CD4-positive, CD25-positive, alpha-beta regulatory T cell (primary cell): Measurements from ENCODE around the gene PAAF1. TPM values are rescaled to one million over a fixed set of nuclear protein-coding genes. Genes with fewer than 3 reads are reported as not detected.
A peak's percentile ranks its signal among the peaks of the same experiment; 100 is the strongest.
"Not testable (repeated sequence)": the region's sequence is repeated elsewhere in the genome, so short reads cannot be mapped to it uniquely, and the experiment has no call there.

Source experiments
- ATAC-seq, 2 donors: fragments of 150-1000 bp; cut with Tn5 transposase; one replicate each; pipeline ENCODE4 v1.10.0; 2021; ENCODE audit warnings: low read depth in 2 of 2, moderate number of reproducible peaks in 2 of 2, moderate library complexity in 1 of 2
- DNase-seq, 3 donors: peaks; one replicate each; pipeline versions ENCODE4 v3.0.0 to v3.0.0-alpha.2; 2012 to 2022; ENCODE audit warnings: mixed read lengths in 1 of 3
- H3K27ac ChIP-seq: one replicate; pipeline ENCODE4 v1.7.0; 2013; ENCODE audit warnings: mild to moderate bottlenecking, low read length; ENCODE audit not compliant: insufficient read depth, poor library complexity, severe bottlenecking
- H3K27me3 ChIP-seq: one replicate; pipeline ENCODE4 v1.7.0; 2013; ENCODE audit warnings: low read length; ENCODE audit not compliant: control insufficient read depth, insufficient read depth
- H3K36me3 ChIP-seq: one replicate; pipeline ENCODE4 v1.7.0; 2013; ENCODE audit warnings: mild to moderate bottlenecking, low read length, moderate library complexity; ENCODE audit not compliant: control insufficient read depth, insufficient read depth
- H3K4me1 ChIP-seq: 2 replicates; pipeline ENCODE4 v1.7.0; 2013; ENCODE audit warnings: mild to moderate bottlenecking, low read length; ENCODE audit not compliant: insufficient read depth, control insufficient read depth, poor library complexity, severe bottlenecking
- H3K4me3 ChIP-seq: one replicate; pipeline ENCODE4 v1.7.0; 2013; ENCODE audit warnings: low read depth, mild to moderate bottlenecking, low read length, moderate library complexity
- H3K9me3 ChIP-seq, 2 experiments: 1 replicate in 1 of 2; 2 replicates in 1 of 2; pipeline ENCODE4 v1.7.0; 2013; ENCODE audit warnings: low read length in 2 of 2, mild to moderate bottlenecking in 1 of 2, moderate library complexity in 1 of 2; ENCODE audit not compliant: control insufficient read depth in 2 of 2
- H3K27ac Mint-ChIP-seq, 3 donors: one replicate each; pipeline ENCODE4 v1.8.0; 2020 to 2022; ENCODE audit warnings: mild to moderate bottlenecking in 3 of 3, mixed read lengths in 3 of 3, moderate library complexity in 2 of 3
- H3K27me3 Mint-ChIP-seq: one replicate; pipeline ENCODE4 v1.8.0; 2022; ENCODE audit warnings: mild to moderate bottlenecking, mixed read lengths
- H3K36me3 Mint-ChIP-seq: one replicate; pipeline ENCODE4 v1.8.0; 2020; ENCODE audit warnings: mixed read lengths
- H3K4me1 Mint-ChIP-seq, 4 donors: one replicate each; pipeline ENCODE4 v1.8.0; 2020 to 2022; ENCODE audit warnings: mixed read lengths in 4 of 4, mild to moderate bottlenecking in 1 of 4
- H3K4me3 Mint-ChIP-seq, 4 donors: one replicate each; pipeline ENCODE4 v1.8.0; 2020 to 2022; ENCODE audit warnings: mild to moderate bottlenecking in 4 of 4, mixed read lengths in 4 of 4, moderate library complexity in 3 of 4
- H3K9me3 Mint-ChIP-seq, 7 donors: one replicate each; pipeline ENCODE4 v1.8.0; 2020 to 2022; ENCODE audit warnings: mixed read lengths in 7 of 7, mild to moderate bottlenecking in 3 of 7, moderate library complexity in 2 of 7
- polyA plus RNA-seq, 4 donors: library from polyadenylated mRNA; unstranded; fragments of 300-500 nt; fragmentation: Illumina TruSeq; gene quantifications; one replicate each; pipeline ENCODE4 v1.2.3, GENCODE V29; 2021
- total RNA-seq: library from RNA; stranded (reverse); gene quantifications from one replicate; pipeline ENCODE4 v1.2.3, GENCODE V29; 2022

The PAAF1 gene
- total and polyA plus RNA-seq, 5 donors from 2014 or later, result 13.7 to 28.2 (median 26.5) TPM

DNA sequence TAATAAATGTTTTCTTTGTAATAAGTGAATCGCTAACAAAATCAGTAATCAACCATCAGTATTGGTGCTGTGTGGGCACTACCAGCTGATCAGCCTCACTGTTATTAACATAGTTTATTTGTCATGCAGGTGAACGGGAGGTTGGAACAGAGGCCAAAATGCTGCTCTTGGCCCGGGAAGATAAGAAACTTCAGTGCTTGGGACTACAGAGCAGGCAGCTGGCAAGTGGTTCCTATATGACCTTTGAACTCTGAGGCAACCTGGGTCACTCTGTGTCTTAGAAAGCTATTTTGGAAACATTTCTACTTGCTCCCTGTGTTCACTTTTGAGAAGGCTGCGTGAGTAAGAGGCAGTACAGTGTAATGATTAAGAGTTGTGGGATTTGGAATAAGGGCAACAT lies 37.5 kb downstream of the PAAF1 start:
- H3K36me3 Mint-ChIP-seq, result peaks cover 50% of the 10 kb centered on the region
- Histone ChIP-seq H3K27ac (no peak overlapping the region), H3K4me3 (no peak overlapping the region), H3K4me1 (no peaks in the 10 kb centered on the region), H3K9me3 (no peaks in the 10 kb centered on the region), H3K27me3 (no peaks in the 10 kb centered on the region), H3K36me3 (peaks cover 74% of the 10 kb centered on the region)
- DNase-seq (no peak), ATAC-seq (no peak)
- H3K4me3 Mint-ChIP-seq, result no peak overlapping the region
- H3K27me3 Mint-ChIP-seq, result no peaks in the 10 kb centered on the region
- no peaks in the 10 kb centered on the region for H3K9me3 Mint-ChIP-seq
- H3K27ac Mint-ChIP-seq, result no peak overlapping the region
- H3K4me1 Mint-ChIP-seq, result peaks cover 0 to 10% (median 2%) of the 10 kb centered on the region in 4 donors

DNA sequence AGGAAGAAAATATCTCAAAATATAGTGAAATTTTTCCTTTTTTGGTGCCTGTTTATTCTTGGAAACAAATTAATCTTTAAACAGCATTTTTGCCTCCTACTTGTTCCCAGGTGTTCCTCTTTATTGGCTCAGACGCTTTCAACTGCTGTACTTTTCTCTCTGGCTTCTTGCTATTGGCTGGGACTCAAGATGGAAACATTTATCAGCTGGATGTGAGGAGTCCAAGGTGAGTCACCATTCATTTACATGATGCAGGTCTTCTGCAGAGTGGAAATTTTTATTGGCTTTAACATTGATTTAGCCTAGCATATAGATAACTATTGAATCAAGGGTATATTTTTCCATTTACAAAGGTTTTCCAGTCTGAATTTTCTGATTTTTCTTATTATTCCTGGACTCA lies 39.6 kb downstream of the PAAF1 start:
- Histone ChIP-seq H3K4me1 (no peaks in the 10 kb centered on the region), H3K27me3 (no peaks in the 10 kb centered on the region), H3K36me3 (peaks cover 67% of the 10 kb centered on the region), H3K4me3 (no peak overlapping the region), H3K27ac (no peak overlapping the region), H3K9me3 (no peaks in the 10 kb centered on the region)
- DNase-seq (no peak), ATAC-seq (no peak)
- Mint-ChIP-seq H3K4me1 (peaks cover 0 to 8% (median 0%) of the 10 kb centered on the region in 4 donors), H3K27me3 (no peaks in the 10 kb centered on the region), H3K36me3 (peaks cover 48% of the 10 kb centered on the region), H3K9me3 (no peaks in the 10 kb centered on the region), H3K4me3 (no peak overlapping the region), H3K27ac (peak overlapping the region in 1 of 3 donors; percentile 49)

DNA sequence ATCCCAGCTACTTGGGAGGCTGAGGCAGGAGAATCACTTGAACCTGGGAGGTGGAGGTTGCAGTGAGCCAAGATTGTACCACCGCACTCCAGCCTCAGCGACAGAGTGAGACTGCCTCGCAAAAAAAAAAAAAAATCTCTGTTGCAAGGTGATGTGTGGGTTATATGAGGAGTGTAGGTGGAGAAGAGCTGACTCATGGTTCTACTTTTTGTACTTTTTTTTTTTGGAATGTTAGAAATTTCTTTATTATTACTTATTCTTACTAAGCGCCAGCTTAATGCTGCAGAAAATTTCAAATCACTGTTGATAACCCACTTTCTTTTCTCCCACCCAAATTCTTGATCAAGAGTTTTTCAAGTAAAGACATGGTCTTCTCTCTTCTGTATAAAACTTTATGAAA lies 44.4 kb downstream of the PAAF1 start:
- Histone ChIP-seq H3K9me3 (no peaks in the 10 kb centered on the region), H3K36me3 (peaks cover 52% of the 10 kb centered on the region), H3K4me3 (no peak overlapping the region), H3K27ac (no peak overlapping the region), H3K4me1 (no peaks in the 10 kb centered on the region), H3K27me3 (no peaks in the 10 kb centered on the region)
- Mint-ChIP-seq H3K27me3 (no peaks in the 10 kb centered on the region), H3K4me1 (no peaks in the 10 kb centered on the region), H3K36me3 (peaks cover 38% of the 10 kb centered on the region), H3K9me3 (no peaks in the 10 kb centered on the region), H3K27ac (peak overlapping the region in 1 of 3 donors; percentile 39), H3K4me3 (no peak overlapping the region)
- ATAC-seq, result no peak
- no peak for DNase-seq

DNA sequence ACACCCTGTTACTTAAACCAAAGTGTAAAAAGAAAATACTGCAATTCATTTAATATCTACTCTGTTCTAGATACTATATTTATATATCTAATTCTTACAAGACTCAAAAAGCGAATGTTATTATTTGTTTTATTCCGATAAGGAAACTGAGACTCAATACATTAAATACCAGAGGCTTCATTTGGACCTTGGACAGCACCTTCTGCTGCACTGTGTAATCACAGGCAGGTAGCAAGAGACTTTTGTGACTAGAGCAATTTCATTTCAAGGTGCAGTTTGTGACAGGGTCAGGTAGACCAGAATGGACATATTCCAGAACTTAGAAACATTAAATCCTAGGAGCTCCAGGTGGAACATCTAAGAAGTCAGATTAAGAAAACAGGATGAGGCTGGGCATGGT lies 52.6 kb downstream of the PAAF1 start:
- H3K27ac ChIP-seq, result no peak overlapping the region
- Mint-ChIP-seq H3K27me3 (no peaks in the 10 kb centered on the region), H3K36me3 (peaks cover 30% of the 10 kb centered on the region), H3K9me3 (no peaks in the 10 kb centered on the region), H3K4me1 (peaks cover 0 to 2% (median 0%) of the 10 kb centered on the region in 4 donors), H3K4me3 (no peak overlapping the region), H3K27ac (no peak overlapping the region)
- no peaks in the 10 kb centered on the region for H3K4me1 ChIP-seq
- no peaks in the 10 kb centered on the region for H3K9me3 ChIP-seq
- no peaks in the 10 kb centered on the region for H3K27me3 ChIP-seq
- H3K36me3 ChIP-seq, result peaks cover 46% of the 10 kb centered on the region
- no peak for ATAC-seq
- DNase-seq, result no peak
- H3K4me3 ChIP-seq, result no peak overlapping the region

DNA sequence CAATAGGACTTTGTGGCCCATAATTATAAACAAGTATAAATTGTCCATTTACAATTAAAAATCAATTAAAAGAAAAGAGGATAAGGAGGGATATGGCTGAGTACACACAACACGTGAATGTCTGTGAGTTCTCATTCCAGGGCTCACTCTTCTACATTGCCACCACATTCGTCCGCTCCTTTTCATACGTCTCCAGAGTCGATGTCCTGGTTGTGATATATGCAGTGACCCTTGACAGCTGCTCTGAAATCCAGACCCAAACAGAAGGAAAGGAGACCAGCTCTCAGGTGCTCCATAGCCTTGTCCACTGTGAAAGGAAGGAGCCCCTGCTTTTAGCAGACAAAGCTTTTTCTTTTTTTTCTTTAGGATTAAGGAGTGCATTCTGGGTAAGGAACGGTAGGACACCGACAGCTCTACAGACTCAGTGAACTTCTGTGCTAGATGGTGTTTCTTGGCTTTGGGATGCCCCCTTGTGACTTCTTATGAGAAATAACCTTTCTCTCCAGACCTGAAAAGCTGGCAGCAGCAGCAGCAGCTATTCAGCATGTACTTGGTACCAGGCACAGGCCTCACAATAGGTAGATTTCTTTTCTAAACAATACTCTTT lies 54.3 kb downstream of the PAAF1 start:
- DNase-seq (peak in 2 of 3 donors; percentile 16 to 72), ATAC-seq (peak; percentile 34 to 43)
- no peak overlapping the region for H3K4me3 Mint-ChIP-seq
- H3K36me3 ChIP-seq, result peaks cover 40% of the 10 kb centered on the region
- H3K27me3 ChIP-seq, result no peaks in the 10 kb centered on the region
- H3K9me3 Mint-ChIP-seq, result no peaks in the 10 kb centered on the region
- no peaks in the 10 kb centered on the region for H3K9me3 ChIP-seq
- no peak overlapping the region for H3K27ac ChIP-seq
- H3K27ac Mint-ChIP-seq, result no peak overlapping the region
- H3K4me1 ChIP-seq, result no peaks in the 10 kb centered on the region
- H3K36me3 Mint-ChIP-seq, result peaks cover 27% of the 10 kb centered on the region
- no peak overlapping the region for H3K4me3 ChIP-seq
- no peaks in the 10 kb centered on the region for H3K27me3 Mint-ChIP-seq
- H3K4me1 Mint-ChIP-seq, result peaks cover 0 to 2% (median 0%) of the 10 kb centered on the region in 4 donors

DNA sequence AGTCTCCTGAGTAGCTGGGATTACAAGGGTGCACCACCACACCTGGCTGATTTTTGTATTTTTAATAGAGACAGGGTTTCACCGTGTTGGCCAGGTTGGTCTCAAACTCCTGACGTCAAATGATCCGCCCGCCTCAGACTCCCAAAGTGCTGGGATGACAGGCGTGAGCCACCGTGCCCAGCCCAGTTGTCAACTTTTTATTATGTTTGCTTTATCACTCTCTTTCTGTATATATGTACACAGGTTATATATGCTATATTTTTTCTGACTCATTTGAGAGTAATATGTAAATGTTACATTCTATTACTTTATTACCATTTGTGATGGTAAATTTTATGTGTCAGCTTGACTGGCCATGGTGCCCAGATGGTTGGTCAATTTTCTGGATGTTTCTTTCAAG lies 55.2 kb downstream of the PAAF1 start:
- Histone ChIP-seq H3K9me3 (no peaks in the 10 kb centered on the region), H3K27ac (no peak overlapping the region), H3K36me3 (peaks cover 36% of the 10 kb centered on the region), H3K27me3 (no peaks in the 10 kb centered on the region), H3K4me3 (no peak overlapping the region), H3K4me1 (no peaks in the 10 kb centered on the region)
- no peaks in the 10 kb centered on the region for H3K9me3 Mint-ChIP-seq
- DNase-seq (no peak), ATAC-seq (no peak)
- H3K4me3 Mint-ChIP-seq, result no peak overlapping the region
- no peaks in the 10 kb centered on the region for H3K27me3 Mint-ChIP-seq
- peak overlapping the region in 1 of 3 donors; percentile 12 for H3K27ac Mint-ChIP-seq
- peaks cover 24% of the 10 kb centered on the region for H3K36me3 Mint-ChIP-seq
- no peaks in the 10 kb centered on the region for H3K4me1 Mint-ChIP-seq

DNA sequence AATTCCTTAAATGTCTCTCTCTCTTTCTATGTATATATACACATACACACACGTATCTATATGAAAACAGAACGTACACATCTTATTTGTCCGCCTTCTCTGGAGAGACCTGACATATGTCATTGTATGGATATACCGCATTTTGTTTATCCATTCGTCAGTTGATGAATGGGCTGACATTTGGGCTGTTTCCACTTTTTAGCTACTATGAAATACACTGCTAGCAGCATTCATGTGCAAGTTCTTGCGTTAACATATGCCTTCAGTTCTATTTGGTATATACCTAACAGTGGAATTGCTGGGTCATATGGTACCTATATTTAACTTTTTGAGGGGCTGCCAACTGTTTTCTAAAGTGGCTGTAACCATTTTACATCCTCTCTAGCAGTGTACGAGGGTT lies 56.0 kb downstream of the PAAF1 start:
- ATAC-seq (no peak), DNase-seq (no peak)
- H3K4me3 ChIP-seq, result no peak overlapping the region
- peaks cover 27% of the 10 kb centered on the region for H3K36me3 ChIP-seq
- no peaks in the 10 kb centered on the region for H3K4me1 ChIP-seq
- no peak overlapping the region for H3K27ac ChIP-seq
- Mint-ChIP-seq H3K27me3 (no peaks in the 10 kb centered on the region), H3K4me3 (no peak overlapping the region), H3K36me3 (peaks cover 16% of the 10 kb centered on the region), H3K27ac (peak overlapping the region in 1 of 3 donors; percentile 12), H3K4me1 (no peaks in the 10 kb centered on the region), H3K9me3 (no peaks in the 10 kb centered on the region)
- no peaks in the 10 kb centered on the region for H3K9me3 ChIP-seq
- H3K27me3 ChIP-seq, result no peaks in the 10 kb centered on the region

DNA sequence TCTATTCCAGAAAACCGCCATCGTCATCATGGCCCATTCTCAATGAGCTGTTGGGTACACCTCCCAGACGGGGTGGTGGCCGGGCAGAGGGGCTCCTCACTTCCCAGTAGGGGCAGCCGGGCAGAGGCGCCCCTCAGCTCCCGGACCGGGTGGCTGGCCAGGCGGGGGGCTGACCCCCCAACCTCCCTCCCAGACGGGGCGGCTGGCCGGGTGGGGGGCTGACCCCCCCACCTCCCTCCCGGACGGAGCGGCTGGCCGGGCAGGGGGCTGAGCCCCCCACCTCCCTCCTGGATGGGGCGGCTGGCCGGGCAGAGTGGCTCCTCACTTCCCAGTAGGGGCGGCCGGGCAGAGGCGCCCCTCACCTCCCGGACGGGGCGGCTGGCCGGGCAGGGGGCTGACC lies 59.2 kb downstream of the PAAF1 start:
- DNase-seq, H3K9me3 Mint-ChIP-seq, ATAC-seq, H3K27ac Mint-ChIP-seq, H3K27ac ChIP-seq, H3K4me1 Mint-ChIP-seq, H3K27me3 Mint-ChIP-seq, H3K4me1 ChIP-seq, H3K9me3 ChIP-seq, H3K4me3 ChIP-seq, H3K36me3 Mint-ChIP-seq, H3K27me3 ChIP-seq, H3K4me3 Mint-ChIP-seq: not testable (repeated sequence)
- H3K36me3 ChIP-seq, result peaks cover 12% of the 10 kb centered on the region
